ENCODE data around the gene DYNLRB1.

The DYNLRB1 gene

DNA sequence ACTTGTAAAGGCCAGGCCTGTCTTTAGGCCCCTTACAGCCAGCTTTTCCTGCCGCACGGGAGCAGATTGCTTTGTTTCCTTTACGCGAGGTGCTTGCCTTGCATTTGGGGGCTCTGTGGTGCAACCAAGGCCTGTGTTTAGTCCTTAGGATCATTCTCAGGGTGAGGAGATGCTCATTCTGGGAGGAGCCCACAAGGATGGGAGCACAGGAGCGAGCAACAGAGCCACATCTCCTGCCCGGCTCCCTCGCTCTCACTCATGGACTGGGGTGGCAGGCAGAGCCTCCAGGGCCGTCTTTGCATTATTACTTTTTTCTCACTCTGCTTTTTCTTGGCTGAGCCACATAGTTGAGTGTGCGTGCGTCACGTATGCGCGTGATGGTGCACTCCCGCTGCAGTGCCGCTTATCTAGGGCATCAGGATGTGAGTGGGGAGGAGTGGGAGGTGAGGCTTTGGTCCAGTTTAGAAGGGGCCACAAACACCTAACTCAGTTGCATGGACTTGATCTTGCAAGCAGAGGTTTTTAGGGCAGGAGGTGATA is 19.1 kb downstream of the DYNLRB1 start:
- DNase-seq, result no peak
- H3K36me3 Mint-ChIP-seq (ENCODE audit: low read depth), result peaks cover 81% of the 10 kb centered on the region

DNA sequence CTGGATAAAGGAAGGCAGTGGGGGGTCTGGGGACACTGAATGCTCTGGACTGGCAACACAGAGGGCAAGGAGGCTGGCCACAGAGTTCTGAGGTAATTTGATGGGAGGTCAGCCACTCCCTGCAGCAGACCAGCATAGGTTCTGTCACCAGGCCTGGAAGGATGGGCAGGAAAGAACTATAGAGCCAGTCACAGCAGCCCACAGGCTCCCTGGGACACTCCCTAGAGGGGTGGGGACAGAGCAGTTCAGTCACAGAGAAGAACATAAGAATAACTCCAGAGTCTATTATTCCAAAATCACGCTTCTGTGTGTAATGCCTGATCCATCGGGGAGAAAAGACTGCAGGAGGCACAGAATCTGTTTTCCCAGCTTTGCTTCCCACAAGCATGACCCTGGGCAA is 19.6 kb downstream of the DYNLRB1 start:
- H3K4me3 Mint-ChIP-seq, result no peak overlapping the region
- H3K4me1 Mint-ChIP-seq (ENCODE audit: low read depth), result peaks cover 8% of the 10 kb centered on the region

More for the DNA sequence above, 19.1 kb downstream of the DYNLRB1 start:
- H3K4me3 Mint-ChIP-seq, result no peak overlapping the region
- H3K27me3 Mint-ChIP-seq, result no peaks in the 10 kb centered on the region
- H3K9me3 Mint-ChIP-seq, result no peaks in the 10 kb centered on the region
- peaks cover 8% of the 10 kb centered on the region for H3K4me1 Mint-ChIP-seq (ENCODE audit: low read depth)
- H3K27ac Mint-ChIP-seq, result peak overlapping the region; percentile 11

DNA sequence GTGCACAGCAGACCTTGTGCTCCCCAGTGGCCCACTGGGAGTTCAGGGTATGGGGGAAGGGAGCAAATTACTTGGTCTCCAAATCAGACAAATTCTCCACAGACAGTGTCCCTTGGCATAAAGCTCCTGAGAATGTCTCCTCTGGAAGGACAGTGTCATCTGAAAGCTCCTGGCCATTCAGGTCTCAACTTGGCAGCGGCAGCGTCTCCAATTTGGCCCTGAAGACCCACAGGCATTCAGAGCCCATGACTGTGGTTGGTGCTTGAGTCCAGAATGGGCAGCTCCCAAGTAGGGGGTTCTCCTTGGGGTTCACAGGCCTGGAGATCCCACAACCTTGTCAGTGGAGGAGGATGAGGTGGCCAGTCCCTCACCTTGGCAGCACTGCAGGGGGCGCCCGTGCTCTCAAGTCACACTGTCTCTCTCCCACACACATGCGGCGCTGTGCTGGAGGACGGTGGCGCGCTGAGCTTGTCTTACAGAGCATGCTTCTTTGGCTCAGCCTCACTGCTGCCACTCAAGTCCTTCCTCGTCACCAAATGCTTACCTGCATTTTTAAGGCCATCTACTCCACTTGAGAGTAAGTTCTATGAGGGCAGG is 20.7 kb downstream of the DYNLRB1 start:
- peak overlapping the region; percentile 36 for H3K27ac Mint-ChIP-seq
- H3K4me1 Mint-ChIP-seq (ENCODE audit: low read depth), result peaks cover 15% of the 10 kb centered on the region
- no peak overlapping the region for H3K4me3 Mint-ChIP-seq
- H3K36me3 Mint-ChIP-seq (ENCODE audit: low read depth), result peaks cover 80% of the 10 kb centered on the region
- DNase-seq, result peak; percentile 58
- no peaks in the 10 kb centered on the region for H3K9me3 Mint-ChIP-seq
- H3K27me3 Mint-ChIP-seq, result no peaks in the 10 kb centered on the region

More for the DNA sequence above, 19.6 kb downstream of the DYNLRB1 start:
- no peak for DNase-seq
- Mint-ChIP-seq H3K27me3 (no peaks in the 10 kb centered on the region), H3K36me3 (ENCODE audit: low read depth) (peaks cover 81% of the 10 kb centered on the region), H3K9me3 (no peaks in the 10 kb centered on the region), H3K27ac (no peak overlapping the region)

DNA sequence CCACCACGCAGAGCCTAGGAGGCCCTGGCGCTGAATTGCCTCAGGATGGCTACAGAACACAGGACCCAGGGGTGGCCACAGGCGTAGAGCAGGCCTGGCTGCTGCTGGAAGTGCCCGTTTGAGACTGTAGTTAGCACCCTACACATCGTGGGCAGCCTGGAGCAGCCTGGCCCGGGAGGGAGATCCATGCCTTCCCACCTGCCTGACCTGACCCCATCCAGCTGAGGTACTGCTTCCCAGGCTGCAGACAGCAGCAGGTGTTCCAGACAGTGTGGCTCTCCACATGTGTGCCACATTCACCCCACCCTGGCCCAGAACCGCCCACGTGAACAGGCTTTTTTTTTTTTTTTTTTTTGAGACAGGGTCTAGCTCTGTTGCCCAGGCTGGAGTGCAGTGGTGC is 21.4 kb downstream of the DYNLRB1 start:
- no peaks in the 10 kb centered on the region for H3K9me3 Mint-ChIP-seq
- H3K27me3 Mint-ChIP-seq, result no peaks in the 10 kb centered on the region
- peaks cover 17% of the 10 kb centered on the region for H3K4me1 Mint-ChIP-seq (ENCODE audit: low read depth)
- no peak for DNase-seq
- no peak overlapping the region for H3K4me3 Mint-ChIP-seq
- H3K36me3 Mint-ChIP-seq (ENCODE audit: low read depth), result peaks cover 85% of the 10 kb centered on the region
- no peak overlapping the region for H3K27ac Mint-ChIP-seq

DNA sequence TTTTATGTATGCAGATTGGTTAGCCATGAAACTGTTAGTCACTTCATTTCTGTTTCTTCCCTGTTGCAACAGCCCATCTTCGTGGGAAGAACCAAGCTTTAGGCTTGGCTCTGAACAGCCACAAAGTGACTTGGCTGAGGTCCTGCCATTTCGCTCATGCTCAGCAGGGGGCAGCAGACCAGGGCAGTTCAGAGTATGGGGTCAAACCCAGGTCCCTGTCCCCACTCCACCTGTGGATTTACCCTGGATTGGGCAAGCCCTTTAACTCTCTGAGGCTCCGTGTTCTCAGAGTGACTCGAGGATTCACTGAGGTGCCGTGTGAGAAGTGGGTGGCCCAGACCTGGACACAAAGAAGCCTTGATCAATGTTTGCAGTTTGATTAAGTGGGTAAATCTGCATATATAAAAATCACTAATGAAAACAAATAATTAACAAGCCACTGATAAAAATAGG is 22.5 kb downstream of the DYNLRB1 start:
- no peak overlapping the region for H3K4me3 Mint-ChIP-seq
- H3K27ac Mint-ChIP-seq, result no peak overlapping the region
- H3K27me3 Mint-ChIP-seq, result no peaks in the 10 kb centered on the region
- H3K4me1 Mint-ChIP-seq (ENCODE audit: low read depth), result peaks cover 17% of the 10 kb centered on the region
- H3K36me3 Mint-ChIP-seq (ENCODE audit: low read depth), result peaks cover 80% of the 10 kb centered on the region
- H3K9me3 Mint-ChIP-seq, result no peaks in the 10 kb centered on the region
- DNase-seq, result peak; percentile 72

DNA sequence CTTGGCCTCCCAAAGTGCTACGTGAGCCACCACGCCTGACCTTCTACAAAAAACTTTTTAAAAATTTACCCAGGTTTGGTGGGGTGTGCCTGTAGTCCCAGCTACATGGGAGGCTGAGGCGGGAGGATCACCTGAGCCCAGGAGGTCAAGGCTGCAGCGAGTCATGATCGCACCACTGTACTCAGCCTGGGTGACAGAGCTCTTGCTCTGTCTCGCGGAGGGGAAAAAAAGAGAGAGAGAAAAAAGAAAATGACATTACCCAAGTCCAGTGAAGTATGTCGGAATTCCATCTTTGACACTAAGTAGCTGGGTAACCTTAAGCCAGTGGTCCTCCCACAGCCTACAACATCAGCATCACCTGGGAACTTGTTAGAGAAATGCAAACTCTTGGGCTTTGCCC is 23.5 kb downstream of the DYNLRB1 start:
- no peaks in the 10 kb centered on the region for H3K9me3 Mint-ChIP-seq
- DNase-seq, result no peak
- no peaks in the 10 kb centered on the region for H3K27me3 Mint-ChIP-seq
- no peak overlapping the region for H3K27ac Mint-ChIP-seq
- peaks cover 26% of the 10 kb centered on the region for H3K4me1 Mint-ChIP-seq (ENCODE audit: low read depth)
- H3K36me3 Mint-ChIP-seq (ENCODE audit: low read depth), result peaks cover 71% of the 10 kb centered on the region
- no peak overlapping the region for H3K4me3 Mint-ChIP-seq

DNA sequence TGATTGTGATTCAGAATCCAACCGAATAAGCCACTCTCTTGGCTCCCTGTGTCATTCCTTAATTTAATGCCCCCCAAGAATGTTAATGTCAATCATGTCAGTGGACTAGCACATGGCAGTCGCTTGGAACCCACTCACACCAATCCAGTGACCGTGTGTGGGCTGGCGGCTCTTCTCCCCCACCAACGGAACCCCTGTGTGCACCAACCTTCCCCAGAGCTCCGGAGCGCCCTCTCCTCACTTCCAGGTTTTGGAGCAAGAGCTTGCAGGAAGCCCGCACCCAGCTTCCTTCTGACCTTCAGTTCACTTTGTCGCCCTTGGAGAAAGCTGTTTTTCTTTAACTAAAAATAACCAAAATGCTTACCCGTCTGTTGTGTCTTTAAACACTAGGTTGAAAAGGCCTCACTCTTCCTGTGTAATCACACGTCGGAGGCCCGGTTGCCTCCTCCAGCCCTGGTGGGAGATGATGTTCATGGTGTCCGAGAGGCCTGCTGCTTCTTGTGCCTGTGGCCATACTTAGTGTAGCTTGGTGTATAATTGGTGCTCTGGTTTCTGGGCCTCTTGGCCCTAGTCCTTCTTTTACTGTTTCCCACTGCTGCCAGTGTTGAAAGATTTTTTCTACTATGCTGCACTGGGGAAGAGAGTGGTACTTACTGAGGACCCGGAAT is 24.5 kb downstream of the DYNLRB1 start:
- peak overlapping the region; percentile 87 for H3K27ac Mint-ChIP-seq
- peaks cover 61% of the 10 kb centered on the region for H3K36me3 Mint-ChIP-seq (ENCODE audit: low read depth)
- H3K4me3 Mint-ChIP-seq, result no peak overlapping the region
- peaks cover 27% of the 10 kb centered on the region for H3K4me1 Mint-ChIP-seq (ENCODE audit: low read depth)
- peaks cover 3% of the 10 kb centered on the region for H3K27me3 Mint-ChIP-seq
- no peak for DNase-seq
- no peaks in the 10 kb centered on the region for H3K9me3 Mint-ChIP-seq

DNA sequence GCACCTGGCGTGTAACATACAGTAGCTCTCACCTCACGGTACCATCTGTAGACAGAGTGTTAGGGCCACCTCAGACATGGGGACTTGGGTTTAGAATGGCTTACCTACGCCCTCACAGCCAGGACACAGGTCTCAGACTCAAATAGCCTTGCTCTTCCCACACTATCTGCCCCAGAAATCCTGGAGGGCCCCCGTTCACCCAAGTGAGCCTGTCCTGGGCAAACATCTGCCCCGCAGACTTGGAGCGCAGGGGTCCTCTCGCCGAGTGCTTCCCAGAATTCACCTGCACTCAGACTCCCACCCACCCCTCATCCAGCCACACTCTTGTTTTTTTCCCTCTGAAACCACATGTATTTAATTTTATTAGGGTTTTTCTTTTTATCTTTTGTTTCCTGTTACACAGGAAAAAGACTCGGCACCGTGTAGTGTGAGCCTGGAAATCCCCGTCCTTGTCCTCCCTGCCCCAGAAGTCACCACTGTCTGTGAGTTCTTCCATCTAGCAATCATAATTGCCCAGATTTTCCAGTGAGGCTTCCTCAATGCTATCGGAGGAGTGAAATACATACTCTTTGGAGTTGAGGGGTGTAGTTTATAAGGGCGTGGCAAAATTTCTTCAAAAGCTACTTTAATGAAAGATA is 25.2 kb downstream of the DYNLRB1 start:
- no peak for DNase-seq
- Mint-ChIP-seq H3K27ac (peak overlapping the region; percentile 87), H3K27me3 (peaks cover 4% of the 10 kb centered on the region), H3K9me3 (no peaks in the 10 kb centered on the region), H3K4me3 (no peak overlapping the region), H3K36me3 (ENCODE audit: low read depth) (peaks cover 55% of the 10 kb centered on the region), H3K4me1 (ENCODE audit: low read depth) (peaks cover 27% of the 10 kb centered on the region)

DNA sequence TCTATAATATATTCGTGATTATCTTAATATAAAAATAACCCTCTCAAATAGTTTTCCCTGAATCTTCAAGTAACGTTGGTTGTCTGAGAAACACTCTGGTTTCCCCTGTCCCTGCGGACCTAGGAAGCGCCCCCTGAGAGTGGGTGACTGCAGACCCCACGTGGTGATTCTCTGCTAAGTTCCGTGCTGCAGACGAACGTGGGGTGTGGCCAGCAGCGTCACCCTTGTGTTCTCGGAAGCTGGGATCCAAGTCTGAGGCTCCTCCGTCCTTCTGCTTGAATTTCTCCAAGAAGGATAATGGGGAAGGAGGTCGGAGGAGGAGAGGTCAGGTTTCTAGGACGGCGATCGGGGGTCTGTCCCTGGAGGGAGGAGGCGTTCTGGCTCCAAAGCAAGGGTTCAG is 25.7 kb downstream of the DYNLRB1 start:
- H3K36me3 Mint-ChIP-seq (ENCODE audit: low read depth), result peaks cover 49% of the 10 kb centered on the region
- peak overlapping the region; percentile 87 for H3K27ac Mint-ChIP-seq
- H3K4me3 Mint-ChIP-seq, result no peak overlapping the region
- H3K9me3 Mint-ChIP-seq, result no peaks in the 10 kb centered on the region
- DNase-seq, result no peak
- H3K4me1 Mint-ChIP-seq (ENCODE audit: low read depth), result peaks cover 27% of the 10 kb centered on the region
- peaks cover 4% of the 10 kb centered on the region for H3K27me3 Mint-ChIP-seq

DNA sequence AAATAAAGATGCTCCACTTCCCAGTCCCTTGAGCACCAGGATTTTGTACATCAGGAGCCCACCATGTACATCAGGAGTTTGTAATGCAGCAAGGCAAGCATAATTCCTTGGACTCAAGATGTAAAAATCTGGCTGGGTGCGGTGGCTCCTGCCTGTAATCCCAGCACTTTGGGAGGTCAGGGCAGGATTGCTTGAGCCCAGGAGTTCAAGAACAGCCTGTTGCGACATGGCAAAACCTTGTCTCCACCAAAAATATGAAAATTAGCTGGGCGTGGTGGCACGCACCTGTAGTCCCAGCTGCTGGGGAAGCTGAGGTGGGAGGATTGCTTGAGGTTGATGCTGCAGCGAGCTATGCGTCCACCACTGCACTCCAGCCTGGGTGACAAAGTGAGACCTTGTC is 26.2 kb downstream of the DYNLRB1 start:
- H3K27ac Mint-ChIP-seq, result peak overlapping the region; percentile 55
- peaks cover 27% of the 10 kb centered on the region for H3K4me1 Mint-ChIP-seq (ENCODE audit: low read depth)

DNA sequence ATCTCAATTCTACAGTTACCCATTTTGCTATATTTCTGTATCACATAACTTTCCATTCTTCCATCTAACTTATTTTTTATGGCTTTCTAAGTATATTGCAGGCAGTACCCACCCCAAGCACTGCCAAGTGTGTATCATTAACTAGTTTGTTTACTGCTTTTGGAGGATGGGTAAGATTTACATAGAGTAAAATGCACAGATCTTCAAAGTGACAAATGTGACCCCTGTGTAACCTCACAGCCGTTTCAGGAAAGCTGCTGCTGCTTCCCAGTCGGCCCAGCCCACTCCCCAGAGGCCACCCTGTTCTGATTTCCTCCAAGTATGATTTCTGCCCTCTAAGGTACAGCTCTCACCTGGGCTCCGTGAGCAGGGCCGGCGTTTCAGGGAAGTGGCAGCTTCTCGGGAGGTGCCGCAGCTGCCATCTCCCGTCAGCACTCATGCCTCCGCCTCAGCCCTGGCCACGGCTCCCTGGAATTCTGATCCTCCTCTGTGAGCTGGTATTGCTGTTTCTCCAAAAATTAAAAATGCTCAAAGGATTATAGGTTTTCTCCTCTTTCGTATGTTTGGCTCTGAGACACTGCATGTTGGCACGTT is 27.3 kb downstream of the DYNLRB1 start:
- no peaks in the 10 kb centered on the region for H3K9me3 Mint-ChIP-seq
- H3K4me3 Mint-ChIP-seq, result no peak overlapping the region
- H3K36me3 Mint-ChIP-seq (ENCODE audit: low read depth), result peaks cover 38% of the 10 kb centered on the region
- peaks cover 4% of the 10 kb centered on the region for H3K27me3 Mint-ChIP-seq
- no peak overlapping the region for H3K27ac Mint-ChIP-seq
- DNase-seq, result no peak
- H3K4me1 Mint-ChIP-seq (ENCODE audit: low read depth), result peaks cover 25% of the 10 kb centered on the region

More for the DNA sequence above, 26.2 kb downstream of the DYNLRB1 start:
- H3K36me3 Mint-ChIP-seq (ENCODE audit: low read depth), result peaks cover 44% of the 10 kb centered on the region
- no peak for DNase-seq
- no peaks in the 10 kb centered on the region for H3K9me3 Mint-ChIP-seq
- no peak overlapping the region for H3K4me3 Mint-ChIP-seq
- H3K27me3 Mint-ChIP-seq, result peaks cover 4% of the 10 kb centered on the region

DNA sequence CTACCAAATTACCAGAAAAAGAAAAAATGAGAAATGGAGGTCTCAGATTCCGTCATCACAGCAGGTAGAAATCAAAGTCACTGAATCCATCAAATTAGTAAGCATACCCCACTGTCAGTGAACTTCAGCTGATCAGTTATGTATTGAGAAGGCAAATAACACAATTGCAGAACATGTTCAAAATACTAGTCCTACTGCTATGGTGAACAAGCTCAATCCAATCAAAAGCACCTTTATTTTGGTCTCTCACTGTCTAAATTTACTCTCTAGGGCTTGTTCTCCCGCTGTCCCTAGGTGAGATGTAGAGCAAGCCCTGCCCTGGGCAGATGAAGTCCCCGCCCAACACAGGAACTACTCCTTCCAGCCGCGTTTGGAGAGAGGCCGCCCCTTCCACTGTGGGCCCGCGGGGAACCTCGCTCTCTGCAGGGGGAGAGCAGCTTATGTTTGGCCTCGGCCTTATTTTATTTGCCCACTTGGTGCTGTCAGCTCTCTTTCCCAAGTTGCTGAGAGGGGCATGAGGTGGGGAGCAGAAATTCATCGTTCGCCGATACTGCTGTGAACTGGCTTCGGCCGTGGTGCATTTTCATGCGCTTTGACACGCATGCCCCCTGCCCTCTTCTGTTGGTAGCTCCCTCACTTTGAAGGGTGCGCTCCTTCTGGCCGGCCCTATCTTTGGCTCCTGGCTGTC is 28.0 kb downstream of the DYNLRB1 start:
- no peak overlapping the region for H3K27ac Mint-ChIP-seq
- H3K36me3 Mint-ChIP-seq (ENCODE audit: low read depth), result peaks cover 31% of the 10 kb centered on the region

DNA sequence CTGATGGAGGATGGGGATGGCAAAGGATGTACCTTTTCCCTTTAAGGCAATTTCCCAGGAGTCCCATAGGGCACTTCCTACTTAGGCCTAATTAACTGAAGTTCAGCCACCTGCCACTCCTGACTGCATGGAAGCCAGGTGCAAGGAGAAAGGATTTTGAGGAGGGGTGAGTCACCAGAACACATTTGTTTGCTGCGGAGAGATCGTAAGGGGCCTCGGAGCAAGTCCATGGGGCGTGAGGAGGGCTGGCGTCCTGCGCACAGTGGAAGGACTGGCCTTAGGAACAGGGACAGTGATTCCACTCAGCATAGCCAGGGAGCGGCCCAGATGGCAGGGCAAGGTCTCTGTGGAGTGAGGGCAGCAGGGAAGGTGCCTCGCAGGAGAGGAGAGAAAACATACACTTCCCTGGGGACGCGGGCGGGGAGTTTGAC is 30.5 kb downstream of the DYNLRB1 start:
- Mint-ChIP-seq H3K27me3 (peaks cover 4% of the 10 kb centered on the region), H3K4me3 (no peak overlapping the region), H3K27ac (no peak overlapping the region), H3K36me3 (ENCODE audit: low read depth) (peaks cover 9% of the 10 kb centered on the region), H3K9me3 (no peaks in the 10 kb centered on the region), H3K4me1 (ENCODE audit: low read depth) (peaks cover 12% of the 10 kb centered on the region)
- DNase-seq, result no peak

More for the DNA sequence above, 28.0 kb downstream of the DYNLRB1 start:
- peak; percentile 49 for DNase-seq
- peaks cover 4% of the 10 kb centered on the region for H3K27me3 Mint-ChIP-seq
- no peaks in the 10 kb centered on the region for H3K9me3 Mint-ChIP-seq
- peaks cover 25% of the 10 kb centered on the region for H3K4me1 Mint-ChIP-seq (ENCODE audit: low read depth)
- no peak overlapping the region for H3K4me3 Mint-ChIP-seq

All from activated T-cell treated with anti-CD3 and anti-CD28 coated beads, Interleukin-2, amount 50 U/mL, for 24 hours (primary cell).